Testis (tissue), 2 donors: ENCODE measurements around the gene GNAS.

ENCODE experiments used
- CTCF ChIP-seq, 3 experiments: fragments of 450-650 bp in 2 of 3; fragments of 200-600 bp in 1 of 3; sonication (generic) in 1 of 3; IDR thresholded peaks; one replicate each; pipeline ENCODE4 v1.5.1; 2016 to 2019; ENCODE audit warnings: antibody characterized with exemption in 3 of 3, mild to moderate bottlenecking in 2 of 3, moderate library complexity in 1 of 3
- POLR2A ChIP-seq: fragments of 450-650 bp; IDR thresholded peaks from one replicate; pipeline ENCODE4 v1.6.1; 2017; ENCODE audit warnings: antibody characterized with exemption, mild to moderate bottlenecking, moderate library complexity

DNA sequence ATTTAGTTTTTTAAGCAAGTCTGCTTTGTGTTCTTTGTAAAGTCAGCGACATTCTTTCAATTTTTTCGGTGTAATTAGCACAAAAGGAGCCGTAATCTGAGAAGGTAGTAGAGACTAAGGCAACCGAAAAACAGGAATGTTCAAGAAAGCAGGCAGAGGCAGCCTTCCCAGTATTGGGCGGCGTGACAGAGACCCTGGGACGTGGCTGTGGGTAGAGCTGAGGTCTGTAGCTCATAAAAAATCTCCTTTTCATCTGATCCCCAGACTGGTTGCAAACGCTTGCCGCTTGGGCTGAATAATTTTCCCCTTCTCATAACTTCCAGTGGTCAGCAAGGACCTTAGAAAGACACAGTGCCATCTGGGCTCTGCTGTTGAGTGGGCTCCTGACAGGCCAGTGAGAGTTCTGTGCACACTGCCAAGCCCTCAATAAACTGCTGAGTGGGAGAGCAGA is 30.8 kb downstream of the GNAS start:
- no peak for TF ChIP-seq CTCF (IDR thresholded peaks at IDR 0.05)
- no peak for TF ChIP-seq POLR2A
